Muscle layer of duodenum (tissue), 2 donors: ENCODE data around the gene EYS.

Source experiments
- H3K27ac ChIP-seq: one replicate; pipeline ENCODE4 v1.7.0; 2013; ENCODE audit warnings: mild to moderate bottlenecking, low read length
- H3K27me3 ChIP-seq: one replicate; pipeline ENCODE4 v1.7.0; 2013; ENCODE audit warnings: low read depth, mild to moderate bottlenecking, control low read depth, low read length
- H3K36me3 ChIP-seq, 2 donors: one replicate each; pipeline ENCODE4 v1.7.0; 2013; ENCODE audit warnings: low read length in 2 of 2, control low read depth in 1 of 2, mild to moderate bottlenecking in 1 of 2; ENCODE audit not compliant: insufficient read depth in 2 of 2, control insufficient read depth in 1 of 2
- H3K4me1 ChIP-seq, 2 donors: one replicate each; pipeline ENCODE4 v1.7.0; 2013; ENCODE audit warnings: low read length in 2 of 2, mild to moderate bottlenecking in 2 of 2, control low read depth in 1 of 2, moderate library complexity in 1 of 2; ENCODE audit not compliant: insufficient read depth in 2 of 2, control insufficient read depth in 1 of 2
- H3K4me3 ChIP-seq, 2 donors: one replicate each; pipeline ENCODE4 v1.7.0; 2013; ENCODE audit warnings: low read length in 2 of 2, low read depth in 1 of 2, mild to moderate bottlenecking in 1 of 2
- H3K9me3 ChIP-seq, 2 donors: one replicate each; pipeline ENCODE4 v1.7.0; 2013; ENCODE audit warnings: low read length in 2 of 2, control low read depth in 1 of 2, mild to moderate bottlenecking in 1 of 2; ENCODE audit not compliant: control insufficient read depth in 1 of 2
- donor health status: healthy.

The EYS gene

GRCh38 chr6:65692109-65692508 is 14.9 kb downstream of the EYS start:
- Histone ChIP-seq H3K9me3 (no peaks in the 10 kb centered on the region), H3K27ac (no peak overlapping the region), H3K4me3 (no peak overlapping the region), H3K4me1 (no peaks in the 10 kb centered on the region), H3K36me3 (no peaks in the 10 kb centered on the region), H3K27me3 (no peaks in the 10 kb centered on the region)

- Histone ChIP-seq H3K27ac (no peak overlapping the region), H3K4me1 (no peaks in the 10 kb centered on the region), H3K27me3 (no peaks in the 10 kb centered on the region), H3K9me3 (peaks cover 0 to 2% of the 10 kb centered on the region in 2 donors), H3K4me3 (no peak overlapping the region), H3K36me3 (no peaks in the 10 kb centered on the region)
Observed at GRCh38 chr6:65680232-65680631, 26.8 kb downstream of the EYS start.

- Histone ChIP-seq H3K4me1 (no peaks in the 10 kb centered on the region), H3K9me3 (peaks cover 0 to 3% of the 10 kb centered on the region in 2 donors), H3K4me3 (no peak overlapping the region), H3K27me3 (no peaks in the 10 kb centered on the region), H3K27ac (no peak overlapping the region), H3K36me3 (no peaks in the 10 kb centered on the region)
Observed at GRCh38 chr6:65671922-65672321, 35.1 kb downstream of the EYS start.

- Histone ChIP-seq H3K36me3 (no peaks in the 10 kb centered on the region), H3K4me1 (no peaks in the 10 kb centered on the region), H3K4me3 (no peak overlapping the region), H3K27me3 (no peaks in the 10 kb centered on the region), H3K27ac (no peak overlapping the region), H3K9me3 (no peaks in the 10 kb centered on the region)
Observed at GRCh38 chr6:65667916-65668656, 38.9 kb downstream of the EYS start.

- H3K4me1 ChIP-seq = no peaks in the 10 kb centered on the region
- H3K9me3 ChIP-seq = no peaks in the 10 kb centered on the region
- H3K27ac ChIP-seq = no peak overlapping the region
Observed at GRCh38 chr6:65650086-65650485, 56.9 kb downstream of the EYS start.

GRCh38 chr6:65649392-65649791 is 57.6 kb downstream of the EYS start:
- Histone ChIP-seq H3K27me3 (no peaks in the 10 kb centered on the region), H3K27ac (no peak overlapping the region), H3K4me1 (no peaks in the 10 kb centered on the region), H3K9me3 (no peaks in the 10 kb centered on the region), H3K4me3 (no peak overlapping the region), H3K36me3 (no peaks in the 10 kb centered on the region)

More at GRCh38 chr6:65650086-65650485, 56.9 kb downstream of the EYS start:
- Histone ChIP-seq H3K27me3 (no peaks in the 10 kb centered on the region), H3K4me3 (no peak overlapping the region), H3K36me3 (no peaks in the 10 kb centered on the region)

- Histone ChIP-seq H3K27me3 (no peaks in the 10 kb centered on the region), H3K4me1 (no peaks in the 10 kb centered on the region), H3K4me3 (no peak overlapping the region), H3K9me3 (no peaks in the 10 kb centered on the region), H3K36me3 (no peaks in the 10 kb centered on the region), H3K27ac (no peak overlapping the region)
Observed at GRCh38 chr6:65646544-65646943, 60.5 kb downstream of the EYS start.

GRCh38 chr6:65642776-65643175 is 64.2 kb downstream of the EYS start:
- Histone ChIP-seq H3K27me3 (no peaks in the 10 kb centered on the region), H3K27ac (no peak overlapping the region), H3K36me3 (no peaks in the 10 kb centered on the region), H3K4me3 (no peak overlapping the region), H3K9me3 (no peaks in the 10 kb centered on the region), H3K4me1 (no peaks in the 10 kb centered on the region)

GRCh38 chr6:65638047-65638831 is 68.8 kb downstream of the EYS start:
- Histone ChIP-seq H3K9me3 (no peaks in the 10 kb centered on the region), H3K4me1 (no peaks in the 10 kb centered on the region), H3K27ac (no peak overlapping the region), H3K36me3 (no peaks in the 10 kb centered on the region), H3K27me3 (no peaks in the 10 kb centered on the region), H3K4me3 (no peak overlapping the region)

GRCh38 chr6:65637289-65638046 is 69.6 kb downstream of the EYS start:
- Histone ChIP-seq H3K9me3 (no peaks in the 10 kb centered on the region), H3K4me3 (no peak overlapping the region), H3K4me1 (no peaks in the 10 kb centered on the region), H3K27me3 (no peaks in the 10 kb centered on the region), H3K27ac (no peak overlapping the region), H3K36me3 (no peaks in the 10 kb centered on the region)

GRCh38 chr6:65633501-65633900 is 73.5 kb downstream of the EYS start:
- Histone ChIP-seq H3K27me3 (no peaks in the 10 kb centered on the region), H3K27ac (no peak overlapping the region), H3K4me3 (no peak overlapping the region), H3K9me3 (no peaks in the 10 kb centered on the region), H3K4me1 (no peaks in the 10 kb centered on the region), H3K36me3 (no peaks in the 10 kb centered on the region)
